Fibroblast of lung (primary cell): ENCODE results near the gene BPTF. TPM values are rescaled to one million over a fixed set of nuclear protein-coding genes. Genes with fewer than 3 reads are reported as not detected.
"Not testable (repeated sequence)": the region's sequence is repeated elsewhere in the genome, so short reads cannot be mapped to it uniquely, and the experiment has no call there.

Experiments
- DNase-seq, 2 donors: peaks; one replicate each; pipeline versions ENCODE4 v3.0.0 to v3.0.0-alpha.2; 2010; ENCODE audit warnings: low read depth in 2 of 2
- H2AFZ ChIP-seq: 2 replicates; pipeline ENCODE4 v1.5.1; 2012; ENCODE audit warnings: low read length, control low read depth, inconsistent platforms
- H3K27ac ChIP-seq: 2 replicates; pipeline ENCODE4 v1.5.1; 2011; ENCODE audit warnings: low read length, control low read depth; ENCODE audit not compliant: insufficient read depth
- H3K27me3 ChIP-seq: 2 replicates; pipeline ENCODE4 v1.5.1; 2011; ENCODE audit warnings: mild to moderate bottlenecking, low read length; ENCODE audit not compliant: control insufficient read depth, insufficient read depth
- H3K36me3 ChIP-seq: 2 replicates; pipeline ENCODE4 v1.5.1; 2011; ENCODE audit warnings: low read length; ENCODE audit not compliant: control insufficient read depth, insufficient read depth
- H3K4me1 ChIP-seq: 2 replicates; pipeline ENCODE4 v1.5.1; 2011; ENCODE audit warnings: low read length; ENCODE audit not compliant: control insufficient read depth, insufficient read depth; ENCODE audit errors: extremely low read depth
- H3K4me2 ChIP-seq: 2 replicates; pipeline ENCODE4 v1.5.1; 2011; ENCODE audit warnings: low read length, control low read depth; ENCODE audit not compliant: insufficient read depth; ENCODE audit errors: extremely low read depth
- H3K4me3 ChIP-seq, 4 experiments: fragments of 200-600 bp in 1 of 4; sonication (generic) in 1 of 4; replicated peaks in 1 of 4; 2 replicates each; pipeline ENCODE4 v1.5.1; 2011 to 2016; ENCODE audit warnings: low read length in 4 of 4, low read depth in 3 of 4, mild to moderate bottlenecking in 3 of 4, control low read depth in 2 of 4, inconsistent platforms in 1 of 4, mixed read lengths in 1 of 4; ENCODE audit not compliant: insufficient read depth in 1 of 4; ENCODE audit errors: control extremely low read depth in 1 of 4
- H3K79me2 ChIP-seq: 2 replicates; pipeline ENCODE4 v1.5.1; 2012; ENCODE audit warnings: mild to moderate bottlenecking, low read length, inconsistent platforms; ENCODE audit not compliant: control insufficient read depth, insufficient read depth
- H3K9ac ChIP-seq: 2 replicates; pipeline ENCODE4 v1.5.1; 2011; ENCODE audit warnings: mild to moderate bottlenecking, low read length, control low read depth; ENCODE audit not compliant: insufficient read depth
- H3K9me3 ChIP-seq: 2 replicates; pipeline ENCODE4 v1.5.1; 2012; ENCODE audit warnings: low read depth, low read length; ENCODE audit not compliant: control insufficient read depth, insufficient read depth
- H4K20me1 ChIP-seq: 2 replicates; pipeline ENCODE4 v1.5.1; 2011; ENCODE audit warnings: low read length; ENCODE audit not compliant: control insufficient read depth, insufficient read depth; ENCODE audit errors: extremely low read depth
- CTCF ChIP-seq, 2 donors: IDR thresholded peaks in 1 of 2; conservative IDR thresholded peaks in 1 of 2; 1 replicate in 1 of 2; 2 replicates in 1 of 2; pipeline ENCODE4 v1.5.1; 2011 to 2012; ENCODE audit warnings: low read length in 2 of 2, control low read depth in 1 of 2, inconsistent platforms in 1 of 2, low read depth in 1 of 2, mild to moderate bottlenecking in 1 of 2
- EZH2 ChIP-seq: IDR thresholded peaks from 2 replicates; pipeline ENCODE4 v1.5.1; 2012; ENCODE audit warnings: low read length, control low read depth, mild to moderate bottlenecking; ENCODE audit errors: missing control alignments
- polyA plus RNA-seq, 2 donors: library from polyadenylated mRNA; depleted of rRNA in 1 of 2; stranded (reverse) in 1 of 2; unstranded in 1 of 2; fragments of >200 nt; gene quantifications; 2 replicates each; pipeline ENCODE4 v1.2.1, GENCODE V29; 2011 to 2012; ENCODE audit warnings: missing spikeins in 1 of 2
- total RNA-seq: library from RNA; depleted of rRNA; stranded (reverse); fragments of >200 nt; gene quantifications from 2 replicates; pipeline ENCODE4 v1.2.1, GENCODE V29; 2014

Gene BPTF
- total and polyA plus RNA-seq, 2 donors (not counting 1 experiment from before 2014, with no cell fraction given) = 35.8 to 38.6 TPM

- H3K9ac ChIP-seq, H3K4me1 ChIP-seq, H3K4me3 ChIP-seq, H3K4me2 ChIP-seq, DNase-seq, H3K9me3 ChIP-seq, H2AFZ ChIP-seq, H3K79me2 ChIP-seq, H3K27ac ChIP-seq, H3K27me3 ChIP-seq, H3K36me3 ChIP-seq, H4K20me1 ChIP-seq: not testable (repeated sequence)
These were observed 85.0 kb downstream of the BPTF start for GRCh38 chr17:67910117-67910803.

GRCh38 chr17:67911059-67911782, 85.9 kb downstream of the BPTF start:
- H4K20me1 ChIP-seq = no peaks in the 10 kb centered on the region
- no peak overlapping the region for H3K4me3 ChIP-seq
- no peak overlapping the region for H3K4me2 ChIP-seq
- H3K36me3 ChIP-seq = peaks cover 7% of the 10 kb centered on the region
- TF ChIP-seq EZH2 = no peak
- TF ChIP-seq CTCF (conservative IDR thresholded peaks at IDR 0.05 in 1 of 2, IDR thresholded peaks at IDR 0.05 in 1 of 2; ENCODE audit: low read depth in 1 of 2, low read length in 2 of 2) = no peak
- no peak overlapping the region for H3K9ac ChIP-seq
- H3K4me1 ChIP-seq = no peaks in the 10 kb centered on the region
- no peak for DNase-seq
- no peak overlapping the region for H2AFZ ChIP-seq
- H3K9me3 ChIP-seq = no peaks in the 10 kb centered on the region
- no peak overlapping the region for H3K27ac ChIP-seq
- H3K79me2 ChIP-seq = no peaks in the 10 kb centered on the region
- H3K27me3 ChIP-seq = no peaks in the 10 kb centered on the region

- no peak for DNase-seq
- Histone ChIP-seq H3K9ac (no peak overlapping the region), H2AFZ (no peak overlapping the region), H3K36me3 (peaks cover 7% of the 10 kb centered on the region), H3K4me3 (no peak overlapping the region), H3K79me2 (no peaks in the 10 kb centered on the region), H3K27ac (no peak overlapping the region), H3K27me3 (no peaks in the 10 kb centered on the region), H3K9me3 (no peaks in the 10 kb centered on the region), H3K4me2 (no peak overlapping the region), H4K20me1 (no peaks in the 10 kb centered on the region), H3K4me1 (no peaks in the 10 kb centered on the region)
- TF ChIP-seq CTCF (conservative IDR thresholded peaks at IDR 0.05 in 1 of 2, IDR thresholded peaks at IDR 0.05 in 1 of 2; ENCODE audit: low read depth in 1 of 2, low read length in 2 of 2) (no peak), EZH2 (no peak)
These were observed 86.8 kb downstream of the BPTF start for GRCh38 chr17:67912088-67912487.
